Endothelial cell of umbilical vein (primary cell): ENCODE measurements around the gene SLC12A8. TPM values are rescaled to one million over a fixed set of nuclear protein-coding genes. Genes with fewer than 3 reads are reported as not detected.

ENCODE experiments used
- BruUV-seq: library from RNA; stranded (reverse); fragments of 400-500 nt; replicated peaks from 2 replicates; lab custom pipeline; 2021; lab: Mats Ljungman, UMichigan
- CTCF ChIA-PET: fragments of 300-600, 350-600 bp; sonication (Branson Sonifier 250); formaldehyde crosslinking; loops from one replicate; lab custom pipeline; 2021; ENCODE audit warnings: antibody characterized with exemption, inconsistent platforms; lab: Charles Lee
- POLR2A ChIA-PET: fragments of 300-600, 350-600 bp; sonication (Branson Sonifier 250); formaldehyde crosslinking; loops from one replicate; lab custom pipeline; 2021; ENCODE audit warnings: antibody characterized with exemption, inconsistent platforms; lab: Charles Lee
- DNase-seq: peaks from one replicate; pipeline ENCODE4 v3.0.0-alpha.2; 2011; ENCODE audit warnings: low read depth, low spot score
- FAIRE-seq: peaks from 2 replicates; lab custom pipeline; 2011; peaks lifted over from hg19 to GRCh38; lab: Jason Lieb, UNC
- H2AFZ ChIP-seq: 2 replicates; pipeline ENCODE4 v1.6.0; 2012; ENCODE audit warnings: low read depth, low read length, control low read depth, inconsistent platforms
- H3K27ac ChIP-seq: 2 replicates; pipeline ENCODE4 v1.5.1; 2011; ENCODE audit warnings: low read depth, mild to moderate bottlenecking, control low read depth, low read length, moderate library complexity; ENCODE audit not compliant: insufficient read depth
- H3K27me3 ChIP-seq, 2 experiments: 2 replicates each; pipeline versions ENCODE4 v1.6.0 to v1.6.1; 2011; ENCODE audit warnings: low read length in 2 of 2, mixed read lengths in 1 of 2; ENCODE audit not compliant: control insufficient read depth in 2 of 2, insufficient read depth in 2 of 2
- H3K36me3 ChIP-seq, 2 experiments: 2 replicates in 1 of 2; 3 replicates in 1 of 2; pipeline ENCODE4 v1.5.1; 2011; ENCODE audit warnings: low read length in 2 of 2, mild to moderate bottlenecking in 1 of 2, moderate library complexity in 1 of 2; ENCODE audit not compliant: control insufficient read depth in 2 of 2, insufficient read depth in 2 of 2; ENCODE audit errors: extremely low read depth in 1 of 2
- H3K4me1 ChIP-seq: 3 replicates; pipeline ENCODE4 v1.5.1; 2011; ENCODE audit warnings: mild to moderate bottlenecking, low read length; ENCODE audit not compliant: control insufficient read depth, insufficient read depth; ENCODE audit errors: extremely low read depth
- H3K4me2 ChIP-seq: 2 replicates; pipeline ENCODE4 v1.6.1; 2011; ENCODE audit warnings: low read length, control low read depth, mixed read lengths; ENCODE audit not compliant: insufficient read depth
- H3K4me3 ChIP-seq, 3 experiments: fragments of 200-600 bp in 1 of 3; sonication (generic), shearing (Covaris generic) in 1 of 3; replicated peaks in 1 of 3; 2 replicates each; pipeline ENCODE4 v1.5.1; 2011 to 2016; ENCODE audit warnings: control low read depth in 3 of 3, low read length in 3 of 3, mild to moderate bottlenecking in 2 of 3, inconsistent platforms in 1 of 3, low read depth in 1 of 3, moderate library complexity in 1 of 3; ENCODE audit not compliant: insufficient read depth in 1 of 3
- H3K79me2 ChIP-seq: 2 replicates; pipeline ENCODE4 v1.6.0; 2012; ENCODE audit warnings: low read length, inconsistent platforms; ENCODE audit not compliant: control insufficient read depth, insufficient read depth
- H3K9ac ChIP-seq: replicated peaks from 2 replicates; pipeline ENCODE3; 2011; ENCODE audit warnings: low read length, control low read depth; ENCODE audit not compliant: insufficient read depth; ENCODE audit errors: extremely low read depth
- H3K9me1 ChIP-seq: replicated peaks from 3 replicates; pipeline ENCODE4 v1.6.0; 2011; ENCODE audit warnings: mild to moderate bottlenecking, low read length; ENCODE audit not compliant: control insufficient read depth, insufficient read depth; ENCODE audit errors: extremely low read depth
- H3K9me3 ChIP-seq: replicated peaks from 2 replicates; pipeline ENCODE4 v1.5.1; 2012; ENCODE audit warnings: low read length, inconsistent platforms; ENCODE audit not compliant: control insufficient read depth, insufficient read depth
- H4K20me1 ChIP-seq: replicated peaks from 2 replicates; pipeline ENCODE3; 2011; ENCODE audit warnings: mild to moderate bottlenecking, low read length; ENCODE audit not compliant: control insufficient read depth, insufficient read depth; ENCODE audit errors: extremely low read depth
- CTCF ChIP-seq, 2 donors: IDR thresholded peaks; 1 replicate in 1 of 2; 2 replicates in 1 of 2; pipeline ENCODE4 v1.5.1; 2011; ENCODE audit warnings: low read length in 2 of 2, mild to moderate bottlenecking in 2 of 2, moderate library complexity in 2 of 2, control low read depth in 1 of 2, inconsistent platforms in 1 of 2, low read depth in 1 of 2; ENCODE audit not compliant: insufficient read depth in 1 of 2; ENCODE audit errors: extremely low read depth in 1 of 2
- EZH2 ChIP-seq: IDR thresholded peaks from 2 replicates; pipeline ENCODE4 v1.6.1; 2012; ENCODE audit warnings: borderline replicate concordance, low read depth, mild to moderate bottlenecking, moderate library complexity, low read length, inconsistent platforms; ENCODE audit not compliant: severe bottlenecking
- FOS ChIP-seq: IDR thresholded peaks from 2 replicates; pipeline ENCODE4 v1.6.1; 2011; ENCODE audit warnings: mild to moderate bottlenecking, low read length, moderate library complexity, borderline replicate concordance; ENCODE audit not compliant: insufficient read depth
- GATA2 ChIP-seq: IDR thresholded peaks from 2 replicates; pipeline ENCODE4 v1.7.0; 2011; ENCODE audit warnings: low read depth, mild to moderate bottlenecking, moderate library complexity, mixed read lengths, low read length; ENCODE audit not compliant: insufficient read length, insufficient read depth
- JUN ChIP-seq: IDR thresholded peaks from 2 replicates; pipeline ENCODE4 v1.6.1; 2011; ENCODE audit warnings: borderline replicate concordance, low read depth; ENCODE audit not compliant: insufficient read length, insufficient read depth
- MAX ChIP-seq: IDR thresholded peaks from 2 replicates; pipeline ENCODE4 v1.6.1; 2011; ENCODE audit not compliant: insufficient read depth, insufficient read length
- MYC ChIP-seq: IDR thresholded peaks from one replicate; pipeline ENCODE4 v1.6.1; 2011; ENCODE audit warnings: mild to moderate bottlenecking, low read depth, low read length
- POLR2A ChIP-seq: IDR thresholded peaks from 2 replicates; pipeline ENCODE4 v1.6.1; 2012; ENCODE audit warnings: low read depth, mild to moderate bottlenecking, control low read depth, low read length
- POLR2AphosphoS5 ChIP-seq: IDR thresholded peaks from 2 replicates; pipeline ENCODE4 v1.6.1; 2012; ENCODE audit warnings: low read depth, mild to moderate bottlenecking, control low read depth, low read length, moderate library complexity; ENCODE audit not compliant: insufficient read depth
- dilution Hi-C: fragments of 300-500 bp; cut with MboI; formaldehyde crosslinking; loops from one replicate; pipeline ENCODE4 v1.15.0; 2019; ENCODE audit warnings: low sequenced_read_pairs; ENCODE audit not compliant: extremely low pct_ligation_motif_present
- intact Hi-C: fragments of 100-400 bp; cut with micrococcal nuclease; formaldehyde crosslinking; loops from one replicate; pipeline ENCODE4 v1.10.0; 2022
- polyA plus RNA-seq, 4 experiments: library from polyadenylated mRNA; depleted of rRNA in 3 of 4; stranded (reverse) in 3 of 4; unstranded in 1 of 4; fragments of >200 nt; gene quantifications; 2 replicates each; pipeline versions ENCODE4 v1.2.1 to v1.2.3, GENCODE V29; 2011 to 2012; ENCODE audit warnings: missing spikeins in 1 of 4
- total RNA-seq: library from RNA; stranded (reverse); gene quantifications from 2 replicates; pipeline ENCODE4 v1.2.3, GENCODE V29; 2021

SLC12A8 gene
- total and polyA plus RNA-seq, 2 donors (not counting 3 experiments of a cell fraction or from before 2014, with no cell fraction given): 0.86 to 0.90 TPM

DNA sequence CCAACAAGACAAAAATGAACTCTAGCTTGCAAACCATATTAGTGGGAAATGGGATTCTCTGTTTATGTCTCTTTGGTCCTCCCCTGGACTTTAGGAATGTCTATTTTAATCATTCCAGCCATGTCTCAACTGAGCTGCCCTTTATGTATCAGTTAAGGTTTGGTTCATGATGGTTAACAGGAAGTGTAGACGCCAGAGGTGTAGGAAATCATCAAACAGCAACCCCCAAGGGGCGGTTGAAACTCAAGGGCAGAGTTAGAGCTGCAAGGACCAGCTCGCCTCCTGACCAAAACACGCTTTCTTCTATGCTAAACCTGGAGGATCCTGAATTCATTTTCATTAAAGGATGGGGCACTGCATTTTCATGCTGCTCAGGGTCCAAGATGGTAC, 103.0 kb downstream of the SLC12A8 start:
- H3K27ac ChIP-seq: no peak overlapping the region
- intact Hi-C loops: no loop called here
- no peaks in the 10 kb centered on the region for H3K27me3 ChIP-seq
- no peaks in the 10 kb centered on the region for H3K36me3 ChIP-seq
- no peaks in the 10 kb centered on the region for H4K20me1 ChIP-seq
- no peak for TF ChIP-seq EZH2
- TF ChIP-seq MAX: no peak
- no peak for TF ChIP-seq GATA2
- TF ChIP-seq POLR2AphosphoS5: no peak
- TF ChIP-seq JUN: no peak
- TF ChIP-seq MYC: no peak
- TF ChIP-seq CTCF (IDR thresholded peaks at IDR 0.05; ENCODE audit: extremely low read depth in 1 of 2, insufficient read depth in 1 of 2, low read depth in 1 of 2, low read length in 2 of 2): no peak
- TF ChIP-seq FOS: no peak
- TF ChIP-seq POLR2A: no peak
- ChIA-PET CTCF (interaction anchor here (1.2 kb wide), 1 partner anchor 10 kb away, joined by 3 read pairs; no protein-coding TSS in a partner anchor), POLR2A (no interaction called here)
- H3K4me3 ChIP-seq: no peak overlapping the region
- H3K4me2 ChIP-seq: no peak overlapping the region
- no peaks in the 10 kb centered on the region for H3K9me1 ChIP-seq
- no peak overlapping the region for H3K9ac ChIP-seq
- dilution Hi-C loops: no loop called here
- H2AFZ ChIP-seq: no peak overlapping the region
- no peaks in the 10 kb centered on the region for H3K79me2 ChIP-seq
- FAIRE-seq (no peak), DNase-seq (no peak)
- no TSS peak for BruUV-seq
- no peaks in the 10 kb centered on the region for H3K9me3 ChIP-seq
- peaks cover 8% of the 10 kb centered on the region for H3K4me1 ChIP-seq
